RWPE2 (cell line): ENCODE data around the gene CCDC190.
A peak's percentile ranks its signal among the peaks of the same experiment; 100 is the strongest.

Experiments
- ATAC-seq: fragments of 200-7000 bp; cut with Tn5 transposase; 3 replicates; pipeline ENCODE4 v1.9.1; 2021; ENCODE audit warnings: low read depth
- DNase-seq: peaks from one replicate; pipeline ENCODE4 v3.0.0-alpha.2; 2020; ENCODE audit warnings: low spot score
- H3K27ac ChIP-seq: fragments of 450-650 bp; 2 replicates; pipeline ENCODE4 v1.5.1; 2017; ENCODE audit warnings: mild to moderate bottlenecking; ENCODE audit not compliant: poor library complexity, severe bottlenecking
- H3K27me3 ChIP-seq: fragments of 250-450 bp; sonication (Bioruptor Pico); 2 replicates; pipeline ENCODE4 v1.5.1; 2021; ENCODE audit warnings: mild to moderate bottlenecking, moderate library complexity; ENCODE audit not compliant: insufficient read depth, poor library complexity, severe bottlenecking
- H3K36me3 ChIP-seq: fragments of 250-450 bp; sonication (Bioruptor Pico); 2 replicates; pipeline ENCODE4 v1.5.1; 2020; ENCODE audit warnings: low read depth, mild to moderate bottlenecking, moderate library complexity
- H3K4me1 ChIP-seq: fragments of 250-450 bp; sonication (Bioruptor Pico); 2 replicates; pipeline ENCODE4 v1.5.1; 2021; ENCODE audit warnings: mild to moderate bottlenecking, moderate library complexity; ENCODE audit not compliant: insufficient read depth, poor library complexity, severe bottlenecking
- H3K4me3 ChIP-seq: fragments of 250-450 bp; sonication (Bioruptor Pico); 2 replicates; pipeline ENCODE4 v1.5.1; 2021; ENCODE audit warnings: mild to moderate bottlenecking, moderate library complexity; ENCODE audit not compliant: severe bottlenecking
- H3K9me3 ChIP-seq: fragments of 250-450 bp; sonication (Bioruptor Pico); 2 replicates; pipeline ENCODE4 v1.5.1; 2021; ENCODE audit warnings: mild to moderate bottlenecking, moderate library complexity; ENCODE audit not compliant: severe bottlenecking
- CTCF ChIP-seq: fragments of 450-650 bp; IDR thresholded peaks from one replicate; pipeline ENCODE4 v1.5.1; 2017; ENCODE audit warnings: mild to moderate bottlenecking, moderate library complexity; ENCODE audit not compliant: poor library complexity, severe bottlenecking

The CCDC190 gene

GRCh38 chr1:162861101-162861500 lies at the start of gene CCDC190:
TSS of gene CCDC190 (minus strand) at chr1:162861175. CDS start at chr1:162859646, 1,529 bp downstream.
- Histone ChIP-seq H3K27ac (no peak within 1 kb of the TSS), H3K4me1 (peaks cover 16% of the 10 kb centered on the region)
- TF ChIP-seq CTCF = no peak

GRCh38 chr1:162910161-162910560 lies 49.2 kb upstream of the CCDC190 start:
- H3K36me3 ChIP-seq = no peaks in the 10 kb centered on the region

More at GRCh38 chr1:162861101-162861500, at the start of gene CCDC190:
- Histone ChIP-seq H3K9me3 (no peaks in the 10 kb centered on the region), H3K27me3 (no peaks in the 10 kb centered on the region), H3K4me3 (no peak within 1 kb of the TSS), H3K36me3 (no peaks in the 10 kb centered on the region)
- ATAC-seq (no peak), DNase-seq (no peak)

GRCh38 chr1:162908780-162909179 lies 47.8 kb upstream of the CCDC190 start:
- no peak for TF ChIP-seq CTCF
- Histone ChIP-seq H3K4me3 (no peak overlapping the region), H3K9me3 (peaks cover 10% of the 10 kb centered on the region), H3K27me3 (no peaks in the 10 kb centered on the region), H3K27ac (peak overlapping the region; percentile 45), H3K4me1 (peaks cover 35% of the 10 kb centered on the region), H3K36me3 (no peaks in the 10 kb centered on the region)
- ATAC-seq = peak; percentile 84
- DNase-seq = no peak

More at GRCh38 chr1:162910161-162910560, 49.2 kb upstream of the CCDC190 start:
- Histone ChIP-seq H3K4me1 (peaks cover 40% of the 10 kb centered on the region), H3K9me3 (peaks cover 10% of the 10 kb centered on the region), H3K27ac (no peak overlapping the region), H3K27me3 (no peaks in the 10 kb centered on the region), H3K4me3 (no peak overlapping the region)
- TF ChIP-seq CTCF = no peak
- no peak for DNase-seq
- no peak for ATAC-seq

- Histone ChIP-seq H3K27ac (peak overlapping the region; percentile 45), H3K4me1 (peaks cover 31% of the 10 kb centered on the region), H3K4me3 (no peak overlapping the region), H3K36me3 (no peaks in the 10 kb centered on the region), H3K9me3 (peaks cover 10% of the 10 kb centered on the region), H3K27me3 (no peaks in the 10 kb centered on the region)
- ATAC-seq (no peak), DNase-seq (no peak)
- no peak for TF ChIP-seq CTCF
These were observed 47.3 kb upstream of the CCDC190 start for GRCh38 chr1:162908236-162908635.

GRCh38 chr1:162906485-162906884 lies 45.5 kb upstream of the CCDC190 start:
- ATAC-seq (no peak), DNase-seq (no peak)
- no peak for TF ChIP-seq CTCF
- Histone ChIP-seq H3K27ac (no peak overlapping the region), H3K4me3 (no peak overlapping the region), H3K27me3 (no peaks in the 10 kb centered on the region), H3K9me3 (peaks cover 2% of the 10 kb centered on the region), H3K36me3 (no peaks in the 10 kb centered on the region), H3K4me1 (peaks cover 31% of the 10 kb centered on the region)
